Activated T-helper 17 cell treated with anti-CD3 and anti-CD28 coated beads, Interleukin-2, amount 50 U/mL, for 72 hours (primary cell): Measurements from ENCODE around the gene FXN. TPM values are rescaled to one million over a fixed set of nuclear protein-coding genes. Genes with fewer than 3 reads are reported as not detected.
"Not testable (repeated sequence)": the region's sequence is repeated elsewhere in the genome, so short reads cannot be mapped to it uniquely, and the experiment has no call there.

ENCODE experiments used
- ATAC-seq: fragments of 150-1000 bp; cut with Tn5 transposase; replicated peaks from 2 replicates; pipeline ENCODE4 v1.10.0; 2021; ENCODE audit warnings: mild to moderate bottlenecking, moderate library complexity
- H3K27ac Mint-ChIP-seq: one replicate; pipeline ENCODE4 v1.8.0; 2022; ENCODE audit warnings: mixed read lengths
- H3K27me3 Mint-ChIP-seq: one replicate; pipeline ENCODE4 v1.8.0; 2022; ENCODE audit warnings: mixed read lengths
- H3K36me3 Mint-ChIP-seq: one replicate; pipeline ENCODE4 v1.8.0; 2022; ENCODE audit warnings: low read depth, mild to moderate bottlenecking, mixed read lengths
- H3K4me1 Mint-ChIP-seq: one replicate; pipeline ENCODE4 v1.8.0; 2022; ENCODE audit warnings: mixed read lengths
- H3K4me3 Mint-ChIP-seq: one replicate; pipeline ENCODE4 v1.8.0; 2022; ENCODE audit warnings: mild to moderate bottlenecking, mixed read lengths
- H3K9me3 Mint-ChIP-seq: one replicate; pipeline ENCODE4 v1.8.0; 2022; ENCODE audit warnings: mixed read lengths
- total RNA-seq, 2 donors: library from RNA; stranded (reverse); gene quantifications; one replicate each; pipeline ENCODE4 v1.2.3, GENCODE V29; 2022

Gene FXN
- 10 to 100 TPM; 10.2 to 28.0 TPM for total RNA-seq

DNA sequence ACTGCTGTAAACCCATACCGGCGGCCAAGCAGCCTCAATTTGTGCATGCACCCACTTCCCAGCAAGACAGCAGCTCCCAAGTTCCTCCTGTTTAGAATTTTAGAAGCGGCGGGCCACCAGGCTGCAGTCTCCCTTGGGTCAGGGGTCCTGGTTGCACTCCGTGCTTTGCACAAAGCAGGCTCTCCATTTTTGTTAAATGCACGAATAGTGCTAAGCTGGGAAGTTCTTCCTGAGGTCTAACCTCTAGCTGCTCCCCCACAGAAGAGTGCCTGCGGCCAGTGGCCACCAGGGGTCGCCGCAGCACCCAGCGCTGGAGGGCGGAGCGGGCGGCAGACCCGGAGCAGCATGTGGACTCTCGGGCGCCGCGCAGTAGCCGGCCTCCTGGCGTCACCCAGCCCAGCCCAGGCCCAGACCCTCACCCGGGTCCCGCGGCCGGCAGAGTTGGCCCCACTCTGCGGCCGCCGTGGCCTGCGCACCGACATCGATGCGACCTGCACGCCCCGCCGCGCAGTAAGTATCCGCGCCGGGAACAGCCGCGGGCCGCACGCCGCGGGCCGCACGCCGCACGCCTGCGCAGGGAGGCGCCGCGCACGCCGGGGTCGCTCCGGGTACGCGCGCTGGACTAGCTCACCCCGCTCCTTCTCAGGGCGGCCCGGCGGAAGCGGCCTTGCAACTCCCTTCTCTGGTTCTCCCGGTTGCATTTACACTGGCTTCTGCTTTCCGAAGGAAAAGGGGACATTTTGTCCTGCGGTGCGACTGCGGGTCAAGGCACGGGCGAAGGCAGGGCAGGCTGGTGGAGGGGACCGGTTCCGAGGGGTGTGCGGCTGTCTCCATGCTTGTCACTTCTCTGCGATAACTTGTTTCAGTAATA is at the start of gene FXN:
Gene FXN, plus strand, starts transcription at position 315 of the 871 bp plus-strand sequence. Its CDS starts 31 bp downstream, at position 346.
- Mint-ChIP-seq H3K4me1 (peaks cover 8% of the 10 kb centered on the region), H3K36me3 (no peaks in the 10 kb centered on the region), H3K4me3 (peak within 1 kb of the TSS; percentile 100), H3K27me3 (no peaks in the 10 kb centered on the region), H3K27ac (peak within 1 kb of the TSS; percentile 97), H3K9me3 (no peaks in the 10 kb centered on the region)
- ATAC-seq = peak; percentile 93

DNA sequence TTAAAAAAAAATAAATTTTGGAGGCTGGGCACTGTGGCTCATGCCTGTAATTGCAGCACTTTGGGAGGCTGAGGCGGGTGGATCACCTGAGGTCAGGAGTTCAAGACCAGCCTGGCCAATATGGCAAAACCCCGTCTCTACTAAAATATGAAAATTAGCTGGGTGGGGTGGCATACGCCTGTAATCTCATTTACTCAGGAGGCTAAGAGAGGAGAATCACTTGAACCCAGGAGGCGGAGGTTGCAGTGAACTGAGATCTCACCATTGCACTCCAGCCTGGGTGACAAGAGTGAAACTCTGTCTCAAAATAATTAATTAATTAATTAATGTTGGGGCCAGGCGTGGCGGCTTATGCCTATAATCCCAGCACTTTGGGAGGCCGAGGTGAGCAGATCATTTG is 48.6 kb upstream of the FXN start:
- H3K27me3 Mint-ChIP-seq, H3K9me3 Mint-ChIP-seq, H3K27ac Mint-ChIP-seq, H3K36me3 Mint-ChIP-seq, H3K4me3 Mint-ChIP-seq, H3K4me1 Mint-ChIP-seq, ATAC-seq: not testable (repeated sequence)

DNA sequence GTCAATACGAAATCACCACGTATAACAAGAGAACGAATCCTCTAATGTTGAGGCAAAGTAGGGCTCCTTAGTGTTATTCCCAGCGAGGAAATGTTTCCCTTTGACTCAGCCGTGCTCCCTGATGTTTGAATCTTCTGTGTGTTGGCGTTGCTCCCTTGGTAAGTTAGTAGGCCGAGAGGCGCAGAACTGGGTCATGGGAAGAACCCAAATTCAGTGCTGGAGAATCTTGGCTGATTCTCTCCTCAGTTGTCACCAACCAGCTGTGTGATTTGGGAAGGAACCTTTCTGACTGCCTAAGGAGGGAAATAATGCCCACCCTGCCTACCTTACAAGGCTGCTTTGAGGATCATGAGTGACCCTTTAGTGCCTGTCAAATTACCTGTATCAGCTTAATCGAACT is 44.1 kb upstream of the FXN start:
- Mint-ChIP-seq H3K36me3 (no peaks in the 10 kb centered on the region), H3K9me3 (no peaks in the 10 kb centered on the region), H3K27me3 (no peaks in the 10 kb centered on the region), H3K27ac (no peak overlapping the region), H3K4me1 (no peaks in the 10 kb centered on the region), H3K4me3 (no peak overlapping the region)
- ATAC-seq = no peak

DNA sequence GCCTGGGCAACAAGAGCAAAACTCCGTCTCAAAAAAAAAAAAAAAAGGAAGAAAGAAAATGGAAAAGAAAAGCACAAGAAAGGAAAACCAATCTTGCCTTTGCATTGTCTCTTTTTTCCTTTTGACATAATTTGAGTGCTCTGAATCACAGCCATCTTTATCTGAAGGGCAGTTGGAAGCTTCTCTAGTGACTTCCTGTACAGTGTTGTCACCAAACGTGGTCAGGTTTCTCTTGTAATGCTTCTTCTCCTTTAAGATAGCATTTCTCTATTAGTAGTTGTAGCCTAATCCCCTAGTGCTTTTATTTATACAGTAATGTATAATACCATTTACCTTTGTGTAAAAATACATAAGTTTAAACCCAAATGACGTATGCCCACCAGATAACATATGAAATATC is 39.8 kb upstream of the FXN start:
- H3K36me3 Mint-ChIP-seq = no peaks in the 10 kb centered on the region

DNA sequence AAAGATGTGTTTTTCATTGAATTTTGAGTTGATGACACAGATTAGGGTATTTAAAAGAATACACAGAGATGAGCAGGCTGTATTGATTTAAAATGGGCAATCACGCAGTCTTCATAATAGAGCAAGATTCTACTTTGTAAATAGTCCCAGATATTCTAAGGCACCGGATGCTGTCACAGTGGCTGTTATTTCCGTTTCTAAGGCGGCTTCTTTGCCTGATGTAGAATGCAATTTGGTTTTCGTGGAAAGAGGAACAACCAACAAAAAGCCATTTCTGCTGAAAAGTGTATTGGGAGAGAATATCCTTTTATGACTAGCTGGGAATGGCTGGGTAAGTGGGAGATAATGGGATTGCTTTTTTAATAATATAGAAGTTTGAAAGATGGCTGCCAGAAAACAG is 39.1 kb upstream of the FXN start:
- no peak for ATAC-seq
- peak overlapping the region; percentile 34 for H3K27ac Mint-ChIP-seq
- H3K4me3 Mint-ChIP-seq = peak overlapping the region; percentile 25
- no peaks in the 10 kb centered on the region for H3K9me3 Mint-ChIP-seq
- no peaks in the 10 kb centered on the region for H3K4me1 Mint-ChIP-seq
- no peaks in the 10 kb centered on the region for H3K27me3 Mint-ChIP-seq
- no peaks in the 10 kb centered on the region for H3K36me3 Mint-ChIP-seq

More for the DNA sequence above, 39.8 kb upstream of the FXN start:
- H3K4me1 Mint-ChIP-seq = no peaks in the 10 kb centered on the region
- H3K27me3 Mint-ChIP-seq = no peaks in the 10 kb centered on the region
- no peak for ATAC-seq
- H3K4me3 Mint-ChIP-seq = no peak overlapping the region
- peak overlapping the region; percentile 34 for H3K27ac Mint-ChIP-seq
- H3K9me3 Mint-ChIP-seq = no peaks in the 10 kb centered on the region

DNA sequence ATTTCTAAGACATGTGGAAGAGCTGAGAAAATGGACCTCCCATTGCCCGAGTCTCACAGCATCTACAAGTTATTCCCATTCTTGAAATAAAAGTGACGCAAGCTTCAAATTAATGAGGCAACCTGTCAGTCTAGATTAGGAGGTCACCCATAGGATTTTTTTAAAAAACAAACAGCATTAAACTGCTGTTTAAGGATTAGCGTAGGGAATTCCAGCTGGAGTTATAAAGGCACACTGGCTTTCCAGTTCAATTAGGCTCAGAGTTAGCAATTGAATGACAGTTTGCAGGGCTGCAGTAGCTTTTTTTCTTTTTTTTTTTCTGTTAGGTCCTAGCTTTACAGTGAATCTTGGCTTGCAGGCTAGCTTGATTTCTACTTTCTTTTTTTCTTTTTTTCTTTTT is 37.9 kb upstream of the FXN start:
- H3K27me3 Mint-ChIP-seq = no peaks in the 10 kb centered on the region
- H3K4me3 Mint-ChIP-seq = no peak overlapping the region
- no peaks in the 10 kb centered on the region for H3K4me1 Mint-ChIP-seq
- H3K36me3 Mint-ChIP-seq = no peaks in the 10 kb centered on the region
- no peak overlapping the region for H3K27ac Mint-ChIP-seq
- H3K9me3 Mint-ChIP-seq = no peaks in the 10 kb centered on the region
- no peak for ATAC-seq

DNA sequence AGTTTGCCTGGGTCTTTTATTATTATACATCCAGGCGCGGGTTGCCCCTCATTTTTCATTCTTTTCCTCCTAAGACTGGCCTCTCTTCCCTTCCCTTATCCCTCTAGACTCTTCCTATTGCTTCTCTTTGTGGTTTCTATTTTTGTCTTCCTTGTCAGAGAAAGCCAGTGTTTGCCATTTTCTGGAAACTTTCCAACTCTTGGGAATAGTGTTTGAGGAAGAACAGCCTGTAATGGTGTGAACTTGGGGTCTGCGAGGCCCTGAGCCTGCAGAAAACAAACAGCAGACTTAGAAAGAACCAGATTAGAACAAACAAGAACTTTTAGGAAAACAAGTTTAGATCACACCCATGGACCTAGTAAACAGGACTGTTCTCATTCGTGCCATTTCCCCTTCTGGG is 37.2 kb upstream of the FXN start:
- Mint-ChIP-seq H3K9me3 (no peaks in the 10 kb centered on the region), H3K27me3 (peaks cover 4% of the 10 kb centered on the region), H3K4me3 (no peak overlapping the region), H3K4me1 (no peaks in the 10 kb centered on the region), H3K36me3 (no peaks in the 10 kb centered on the region), H3K27ac (peak overlapping the region; percentile 36)
- no peak for ATAC-seq

DNA sequence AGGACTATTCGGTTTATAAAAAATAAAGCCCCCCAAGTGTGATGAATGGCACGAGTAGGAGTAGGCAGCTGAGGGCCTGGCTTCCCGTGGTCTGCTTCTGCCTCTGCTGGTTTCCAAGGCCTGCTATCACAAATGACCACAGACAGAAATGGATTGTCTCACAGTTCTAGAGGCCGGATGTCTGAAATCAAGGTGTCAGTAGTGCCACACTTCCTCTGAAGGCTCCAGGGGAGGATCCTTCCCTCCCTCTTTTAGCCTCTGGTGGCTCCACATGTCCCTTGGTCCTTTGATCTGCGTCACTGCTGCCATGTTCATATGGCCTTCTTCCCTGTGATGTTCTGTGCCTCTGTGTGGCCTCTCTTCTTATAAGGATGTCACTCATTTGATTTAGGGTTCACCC is 36.7 kb upstream of the FXN start:
- no peak overlapping the region for H3K27ac Mint-ChIP-seq
- H3K36me3 Mint-ChIP-seq = no peaks in the 10 kb centered on the region
- no peaks in the 10 kb centered on the region for H3K9me3 Mint-ChIP-seq
- ATAC-seq = no peak
- peaks cover 4% of the 10 kb centered on the region for H3K27me3 Mint-ChIP-seq
- H3K4me1 Mint-ChIP-seq = no peaks in the 10 kb centered on the region
- H3K4me3 Mint-ChIP-seq = no peak overlapping the region

DNA sequence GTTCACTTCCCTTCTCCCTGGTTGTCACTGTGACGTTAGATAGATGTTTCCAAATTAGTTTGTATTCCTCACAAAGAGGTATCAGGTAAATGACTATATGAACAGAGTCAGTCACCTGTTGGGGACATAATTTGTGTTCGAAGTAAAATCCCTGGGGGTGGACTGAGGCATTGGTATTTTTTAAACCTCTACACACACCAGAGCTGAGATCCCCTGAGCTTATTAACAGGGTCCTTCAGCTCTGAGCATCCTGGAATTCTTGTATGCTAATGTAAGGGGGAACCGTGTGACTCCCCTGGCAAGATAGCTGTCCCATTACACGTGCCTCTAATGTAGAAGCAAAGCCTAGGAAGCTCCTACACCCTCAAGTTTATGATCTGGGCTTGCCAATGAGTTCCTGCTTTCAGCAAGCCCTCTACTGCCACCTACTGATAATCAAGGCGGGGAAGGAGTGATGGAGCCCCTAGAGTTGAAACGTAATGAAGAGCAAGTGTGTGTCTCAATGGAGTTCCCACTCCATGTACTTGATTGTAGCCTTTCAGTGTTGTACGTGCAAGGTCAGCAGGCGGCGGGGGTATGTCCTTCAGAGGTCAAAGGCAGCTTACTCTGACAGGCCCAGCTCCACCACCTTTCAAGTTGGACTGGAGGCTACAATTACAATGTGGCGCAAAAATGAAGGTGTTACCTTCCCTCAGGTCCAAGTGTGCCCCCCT is 36.0 kb upstream of the FXN start:
- Mint-ChIP-seq H3K4me3 (no peak overlapping the region), H3K36me3 (no peaks in the 10 kb centered on the region), H3K27me3 (peaks cover 4% of the 10 kb centered on the region), H3K9me3 (no peaks in the 10 kb centered on the region), H3K4me1 (no peaks in the 10 kb centered on the region), H3K27ac (peak overlapping the region; percentile 20)
- peak; percentile 87 for ATAC-seq

DNA sequence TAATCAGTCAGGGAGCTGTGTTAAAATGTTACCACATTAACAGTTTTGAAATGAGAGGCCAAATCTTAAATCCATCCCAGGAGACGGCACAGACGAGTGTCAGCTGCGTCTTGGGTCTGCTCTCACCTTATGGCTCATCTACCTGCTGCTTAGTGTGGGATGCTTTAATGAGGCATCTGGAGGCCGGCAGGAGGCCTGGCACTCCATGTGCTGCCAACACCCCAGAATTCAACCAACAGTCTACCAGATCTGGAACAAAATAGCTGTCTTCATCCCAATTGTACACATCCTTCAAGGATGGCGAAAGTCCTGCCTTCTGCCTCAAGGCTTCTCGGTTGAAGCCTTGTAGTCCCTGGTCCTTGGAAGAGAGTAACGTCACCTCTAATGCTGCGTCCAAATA is 33.6 kb upstream of the FXN start:
- no peak for ATAC-seq
- Mint-ChIP-seq H3K27me3 (peaks cover 4% of the 10 kb centered on the region), H3K9me3 (no peaks in the 10 kb centered on the region)

DNA sequence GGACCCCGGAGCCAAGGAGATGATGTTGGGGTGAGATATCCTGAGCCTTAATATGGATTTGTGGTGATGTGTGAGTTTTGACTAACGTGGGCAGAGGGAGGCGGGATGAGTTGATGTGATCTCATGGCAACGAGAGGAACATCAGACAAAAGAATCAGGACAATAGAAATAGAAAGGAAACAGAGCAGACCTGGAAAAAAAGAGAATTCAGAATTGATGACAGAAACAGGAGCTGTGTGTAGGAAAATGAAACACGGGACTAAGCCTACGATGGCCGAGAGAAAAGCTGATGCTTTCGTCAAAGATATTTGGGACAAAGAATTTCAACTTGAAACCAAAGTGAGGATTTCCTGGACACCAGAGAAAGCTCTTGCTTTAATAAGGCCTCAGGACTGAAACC is 32.5 kb upstream of the FXN start:
- Mint-ChIP-seq H3K27ac (no peak overlapping the region), H3K36me3 (no peaks in the 10 kb centered on the region), H3K27me3 (peaks cover 7% of the 10 kb centered on the region), H3K4me3 (no peak overlapping the region), H3K4me1 (no peaks in the 10 kb centered on the region), H3K9me3 (no peaks in the 10 kb centered on the region)
- ATAC-seq = no peak

More for the DNA sequence above, 33.6 kb upstream of the FXN start:
- no peak overlapping the region for H3K27ac Mint-ChIP-seq
- H3K4me3 Mint-ChIP-seq = no peak overlapping the region
- H3K4me1 Mint-ChIP-seq = no peaks in the 10 kb centered on the region
- H3K36me3 Mint-ChIP-seq = no peaks in the 10 kb centered on the region

DNA sequence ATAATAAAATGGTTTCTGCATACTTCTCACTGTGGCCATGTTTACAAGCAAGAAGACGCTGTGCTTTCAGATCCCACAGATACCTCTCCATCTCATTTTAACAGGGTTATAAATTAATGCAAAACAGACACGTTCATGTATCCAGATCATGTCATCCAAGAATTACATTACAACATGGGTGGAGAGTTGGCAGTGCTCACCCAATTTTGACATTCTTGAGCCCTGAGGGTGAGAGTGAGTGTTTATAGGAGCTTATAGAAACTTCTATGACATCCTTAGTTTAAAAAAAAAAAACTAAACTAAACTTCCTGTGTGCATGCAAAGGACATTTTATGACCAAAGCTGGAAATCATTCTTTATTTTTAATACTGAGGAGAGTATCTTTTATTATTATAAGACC is 30.7 kb upstream of the FXN start:
- no peak for ATAC-seq
- H3K4me1 Mint-ChIP-seq = no peaks in the 10 kb centered on the region
- H3K9me3 Mint-ChIP-seq = no peaks in the 10 kb centered on the region
- no peak overlapping the region for H3K27ac Mint-ChIP-seq
- peaks cover 7% of the 10 kb centered on the region for H3K27me3 Mint-ChIP-seq
- no peak overlapping the region for H3K4me3 Mint-ChIP-seq
- H3K36me3 Mint-ChIP-seq = no peaks in the 10 kb centered on the region

DNA sequence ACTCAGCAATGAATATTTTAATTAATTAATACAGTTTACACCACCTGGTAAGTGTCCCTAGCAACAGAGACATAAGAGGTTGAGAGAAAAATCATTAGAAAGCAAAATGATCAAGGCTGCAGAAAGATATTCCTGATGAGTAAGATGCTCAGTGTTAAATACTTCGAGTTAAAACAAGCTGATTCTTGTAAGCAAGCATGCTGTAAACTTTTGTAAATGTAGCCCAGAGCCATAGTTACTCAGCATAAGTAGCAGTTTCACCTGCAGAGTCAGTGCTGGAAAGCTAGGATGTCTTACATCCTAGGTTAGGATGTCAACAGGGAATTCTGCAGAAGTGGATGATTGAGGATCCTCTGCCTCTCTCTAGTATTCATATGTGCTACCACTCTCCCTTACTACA is 25.8 kb upstream of the FXN start:
- no peaks in the 10 kb centered on the region for H3K36me3 Mint-ChIP-seq
- no peak overlapping the region for H3K27ac Mint-ChIP-seq
- no peak overlapping the region for H3K4me3 Mint-ChIP-seq
- no peak for ATAC-seq
- no peaks in the 10 kb centered on the region for H3K9me3 Mint-ChIP-seq
- no peaks in the 10 kb centered on the region for H3K4me1 Mint-ChIP-seq
- H3K27me3 Mint-ChIP-seq = peaks cover 14% of the 10 kb centered on the region

DNA sequence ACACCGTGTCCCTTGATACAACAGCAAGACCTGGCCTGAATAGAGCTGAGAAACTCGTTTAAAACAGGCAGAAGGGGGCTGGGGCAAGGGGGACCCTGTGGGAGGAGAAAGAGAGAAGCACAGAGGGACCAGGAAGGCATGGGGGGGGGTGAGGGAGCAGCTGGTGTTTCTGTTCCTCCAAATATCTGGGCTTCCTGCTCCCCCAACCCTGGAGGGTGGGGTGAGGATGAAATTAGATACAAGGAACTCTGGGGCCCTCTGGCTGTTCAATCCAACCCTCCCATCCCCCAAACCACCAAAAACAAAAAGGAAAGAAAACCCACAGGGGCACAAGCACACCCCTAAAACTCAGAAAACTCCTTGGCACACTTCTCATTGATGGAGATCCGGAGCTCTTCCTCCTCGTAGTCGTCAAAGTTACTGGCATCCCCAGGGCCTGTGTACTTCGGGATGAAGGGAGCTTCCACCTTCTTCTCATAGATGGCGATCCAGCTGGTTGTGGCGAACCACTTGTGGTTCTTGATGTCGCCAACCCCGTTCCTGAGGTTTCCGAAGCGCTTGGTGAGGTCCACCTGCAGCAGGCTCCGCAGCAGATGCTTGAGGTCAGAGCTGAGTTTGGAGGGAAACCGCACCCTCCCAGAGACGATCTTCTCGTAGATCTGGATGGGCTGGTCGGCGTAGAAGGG is 22.7 kb upstream of the FXN start:
- Mint-ChIP-seq H3K4me3 (no peak overlapping the region), H3K36me3 (no peaks in the 10 kb centered on the region), H3K4me1 (no peaks in the 10 kb centered on the region), H3K27ac (no peak overlapping the region), H3K9me3 (no peaks in the 10 kb centered on the region), H3K27me3 (peaks cover 13% of the 10 kb centered on the region)
- no peak for ATAC-seq

DNA sequence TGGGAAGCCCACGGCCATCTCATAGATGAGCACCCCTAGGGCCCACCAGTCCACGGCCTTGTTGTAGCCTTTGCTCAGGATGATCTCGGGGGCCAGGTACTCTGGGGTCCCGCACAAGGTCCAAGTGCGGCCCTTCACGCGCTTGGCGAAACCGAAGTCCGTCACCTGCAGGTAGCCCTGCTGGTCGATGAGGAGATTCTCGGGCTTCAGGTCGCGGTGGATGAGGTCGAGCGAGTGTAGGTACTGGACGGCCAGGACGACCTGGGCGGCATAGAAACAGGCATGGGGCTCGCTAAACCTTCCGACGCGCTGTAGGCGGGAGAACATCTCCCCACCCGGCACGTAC is 22.2 kb upstream of the FXN start:
- Mint-ChIP-seq H3K27me3 (peaks cover 11% of the 10 kb centered on the region), H3K4me3 (no peak overlapping the region), H3K27ac (no peak overlapping the region), H3K4me1 (peaks cover 3% of the 10 kb centered on the region), H3K9me3 (no peaks in the 10 kb centered on the region), H3K36me3 (no peaks in the 10 kb centered on the region)
- ATAC-seq = no peak
